Measurements from ENCODE around the gene TXNDC2. TPM values are rescaled to one million over a fixed set of nuclear protein-coding genes. Genes with fewer than 3 reads are reported as not detected.

The TXNDC2 gene
- 0.06 to 0.41 TPM (median 0.08 TPM) in 5 replicates for total RNA-seq (2022; extraction: Qiagen RNA extraction)

GRCh38 chr18:9885170-9886004, at the start of gene TXNDC2:
TXNDC2 (plus strand) TSS chr18:9885973; CDS start chr18:9886681, 708 bp downstream.

GRCh38 chr18:9913526-9914333, 28.0 kb downstream of the TXNDC2 start, which contains the start of gene VAPA:
VAPA (plus strand) TSS chr18:9914016; CDS start chr18:9914257, 241 bp downstream.

Other genes with a start within 250 kb of the TXNDC2 start
- gene RAB31, start 177.7 kb upstream of the TXNDC2 start, total RNA-seq (2022; extraction: Qiagen RNA extraction): 15.0 to 27.7 TPM (median 19.1 TPM) in 5 replicates
- 154 to 199 TPM (median 162 TPM) in 5 replicates for gene VAPA, start 28.0 kb downstream of the TXNDC2 start, total RNA-seq (2022; extraction: Qiagen RNA extraction)